Medulla oblongata (tissue), 1 donor: ENCODE results near the gene CDADC1.

ENCODE experiments used
- DNase-seq: peaks from one replicate; pipeline ENCODE4 v3.0.0-alpha.2; 2015; ENCODE audit errors: extremely low spot score

CDADC1 gene

DNA sequence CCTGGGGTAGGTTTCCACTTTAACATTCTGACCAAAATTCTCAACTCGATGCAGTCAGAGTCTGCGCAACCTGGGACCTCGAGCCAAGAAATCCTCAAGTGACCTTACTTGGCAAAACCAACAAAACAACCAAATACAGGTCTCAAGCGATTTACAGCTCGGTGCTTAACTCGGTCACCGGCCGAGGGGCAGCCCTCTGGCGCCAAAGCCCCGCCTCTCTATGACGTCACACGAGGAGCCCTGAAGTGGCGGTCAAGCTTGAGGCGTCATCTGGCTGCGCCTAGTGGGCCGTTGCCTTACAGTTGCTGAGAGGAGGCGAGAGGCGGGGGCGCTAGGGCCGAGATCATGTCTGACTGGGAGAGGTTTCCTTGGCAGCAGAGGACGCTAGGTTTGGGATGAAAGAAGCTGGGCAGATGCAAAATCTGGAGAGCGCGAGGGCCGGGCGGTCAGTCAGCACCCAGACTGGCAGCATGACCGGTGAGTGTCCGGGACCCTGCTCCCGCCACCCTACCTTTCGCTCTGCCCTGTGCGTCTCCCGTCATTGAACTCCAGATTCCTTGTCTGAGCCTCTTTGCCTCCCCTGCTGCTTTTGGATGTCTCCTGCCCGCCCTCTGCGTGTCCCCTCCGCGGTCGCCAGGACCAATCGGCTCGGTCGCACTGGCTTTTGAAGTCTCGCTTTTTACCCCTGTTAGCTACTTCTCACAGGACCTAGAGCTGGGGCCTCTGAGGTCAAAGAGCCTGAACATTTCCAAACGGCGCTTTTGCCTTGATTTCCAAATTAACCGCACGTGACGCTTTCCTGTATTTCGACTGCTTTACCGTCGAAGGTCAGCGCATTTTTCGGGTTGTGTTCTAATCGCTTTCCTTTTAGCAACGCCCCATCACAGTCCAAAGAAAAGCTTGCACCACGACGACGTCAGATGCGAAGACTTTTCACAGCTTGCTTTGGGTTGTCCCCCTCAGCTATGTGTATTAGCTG is at the start of gene CDADC1:
CDADC1 (plus strand) TSS at position 283 of the 979 bp plus-strand sequence; CDS start at position 396, 113 bp downstream.
- peak; percentile 98 for DNase-seq

- no peak for DNase-seq
These were observed 41.1 kb upstream of the CDADC1 start for GRCh38 chr13:49206641-49207040.

DNA sequence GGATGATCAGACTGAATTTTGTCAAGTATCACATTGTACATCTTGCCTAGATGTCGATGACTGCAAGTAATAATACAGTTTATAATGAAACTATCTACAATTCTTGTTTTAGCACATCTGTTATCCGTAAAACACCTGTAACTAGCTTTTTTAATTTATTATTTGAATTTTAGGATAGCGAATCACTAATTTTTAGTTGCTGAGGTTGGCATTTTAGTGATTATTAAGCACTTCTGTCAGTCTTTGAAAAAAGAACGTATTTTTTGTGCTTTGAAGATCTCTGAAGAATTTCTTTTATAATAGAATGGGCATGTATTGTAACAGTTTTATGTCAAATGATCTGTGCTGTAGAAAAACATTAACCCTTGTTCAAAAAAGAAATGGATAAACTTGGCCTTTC is 39.1 kb upstream of the CDADC1 start:
- DNase-seq = no peak

DNA sequence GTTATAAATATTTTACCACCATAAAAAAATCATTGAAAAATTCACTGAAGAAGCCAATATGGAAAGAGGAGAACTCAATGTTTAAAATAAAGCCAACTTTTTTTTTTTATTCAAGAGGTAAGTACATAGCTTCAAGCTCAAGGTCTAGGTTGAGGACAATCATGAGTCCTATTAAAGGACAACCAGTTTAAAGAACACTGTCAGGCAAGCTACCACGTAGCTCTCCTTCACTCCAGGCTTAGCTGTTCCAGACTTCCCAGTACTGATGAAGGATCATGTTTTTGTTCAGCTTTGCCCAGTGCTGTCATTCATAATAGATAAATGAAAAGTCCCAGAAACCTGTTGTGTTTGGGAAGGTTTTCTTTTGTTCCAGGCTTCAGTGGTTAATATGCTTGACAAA is 37.6 kb upstream of the CDADC1 start:
- no peak for DNase-seq

DNA sequence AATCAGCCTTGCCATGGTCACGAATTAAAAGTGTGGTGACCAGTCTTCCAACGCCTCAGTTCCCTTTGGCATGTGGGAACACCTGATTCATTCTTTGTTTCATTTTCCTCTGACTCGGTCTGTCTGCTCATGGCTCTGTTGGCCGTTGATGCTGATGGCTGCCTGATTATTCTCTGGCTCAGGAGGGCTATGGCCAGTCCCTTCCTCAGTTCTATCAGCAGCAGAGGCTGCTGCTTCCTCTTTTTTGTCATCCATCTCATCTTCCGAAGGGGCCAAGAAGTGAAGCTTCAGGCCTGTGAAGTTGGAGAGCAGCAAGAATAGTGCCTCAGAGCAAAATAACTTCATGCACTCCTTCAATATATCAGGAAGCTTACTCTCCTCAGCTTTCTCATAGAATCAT is 37.1 kb upstream of the CDADC1 start:
- DNase-seq = no peak

DNA sequence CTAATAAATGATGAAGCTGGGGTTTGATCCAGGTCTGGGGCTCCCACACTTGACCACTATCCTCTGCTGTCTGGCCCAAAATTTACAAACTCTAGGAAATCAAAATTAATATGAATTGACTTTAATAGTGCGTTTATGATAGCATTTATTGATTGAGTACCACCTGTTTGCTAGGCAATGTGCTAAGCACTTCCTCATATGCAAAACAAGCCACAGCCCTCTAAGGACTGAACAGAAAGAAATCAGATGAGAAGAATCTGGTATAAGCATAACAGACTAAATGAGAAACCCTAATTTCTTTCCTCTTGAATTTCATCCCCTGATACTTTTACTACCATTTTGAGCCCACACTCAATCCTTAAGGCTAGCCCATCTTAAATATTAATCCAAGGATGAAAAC is 34.2 kb upstream of the CDADC1 start:
- DNase-seq = no peak

GRCh38 chr13:49213997-49214916 is 33.5 kb upstream of the CDADC1 start:
- no peak for DNase-seq

GRCh38 chr13:49214917-49215376 is 32.8 kb upstream of the CDADC1 start:
- peak; percentile 13 for DNase-seq

DNA sequence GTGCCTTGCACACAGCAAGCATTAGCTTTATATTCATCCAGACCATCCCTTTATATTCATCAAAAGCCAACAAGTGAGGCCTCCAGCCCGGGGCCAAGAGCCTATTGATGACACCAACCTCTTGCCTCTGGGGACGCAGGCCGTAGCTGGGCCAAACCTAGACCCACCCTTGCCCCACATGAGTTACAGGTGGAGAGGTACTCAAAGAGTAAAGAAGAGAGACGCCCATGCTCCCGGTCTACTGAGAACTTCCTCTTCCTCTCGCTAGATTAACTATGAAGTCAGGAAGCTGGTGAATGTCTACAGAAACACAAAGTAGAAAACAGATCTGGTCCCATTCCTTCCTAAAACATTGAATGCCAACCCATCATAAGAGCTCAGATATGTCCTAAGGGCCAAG is 31.4 kb upstream of the CDADC1 start:
- no peak for DNase-seq

GRCh38 chr13:49217962-49218492 is 29.7 kb upstream of the CDADC1 start:
- DNase-seq = no peak

- DNase-seq = no peak
These were observed 29.2 kb upstream of the CDADC1 start for GRCh38 chr13:49218493-49219051.

GRCh38 chr13:49219647-49220035 is 28.1 kb upstream of the CDADC1 start:
- DNase-seq = no peak

GRCh38 chr13:49220036-49220855 is 27.5 kb upstream of the CDADC1 start, which contains the start of gene MLNR:
TSS of gene MLNR (plus strand) at chr13:49220338. CDS start at chr13:49220338, 0 bp downstream.
- DNase-seq = no peak

GRCh38 chr13:49220856-49221589 is 26.7 kb upstream of the CDADC1 start:
- DNase-seq = no peak

DNA sequence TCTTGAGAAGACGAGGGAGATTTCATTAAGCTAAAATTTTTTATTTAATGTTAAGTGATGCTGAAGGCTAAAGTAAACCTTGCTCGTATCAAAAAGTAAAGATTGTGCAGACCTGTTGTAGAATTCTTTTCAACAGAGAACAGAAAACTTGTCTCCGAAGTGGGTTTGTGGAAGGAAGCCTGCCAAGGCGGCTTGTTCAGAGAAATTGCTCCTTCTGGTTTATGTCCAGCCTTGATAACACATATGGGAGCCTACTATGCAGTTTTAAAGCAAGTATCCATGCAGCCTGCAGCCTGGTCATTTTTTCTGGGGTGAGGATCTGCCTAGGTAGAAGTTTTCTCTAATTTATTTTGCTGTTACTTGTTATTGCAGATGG is 26.1 kb upstream of the CDADC1 start:
- no peak for DNase-seq

DNA sequence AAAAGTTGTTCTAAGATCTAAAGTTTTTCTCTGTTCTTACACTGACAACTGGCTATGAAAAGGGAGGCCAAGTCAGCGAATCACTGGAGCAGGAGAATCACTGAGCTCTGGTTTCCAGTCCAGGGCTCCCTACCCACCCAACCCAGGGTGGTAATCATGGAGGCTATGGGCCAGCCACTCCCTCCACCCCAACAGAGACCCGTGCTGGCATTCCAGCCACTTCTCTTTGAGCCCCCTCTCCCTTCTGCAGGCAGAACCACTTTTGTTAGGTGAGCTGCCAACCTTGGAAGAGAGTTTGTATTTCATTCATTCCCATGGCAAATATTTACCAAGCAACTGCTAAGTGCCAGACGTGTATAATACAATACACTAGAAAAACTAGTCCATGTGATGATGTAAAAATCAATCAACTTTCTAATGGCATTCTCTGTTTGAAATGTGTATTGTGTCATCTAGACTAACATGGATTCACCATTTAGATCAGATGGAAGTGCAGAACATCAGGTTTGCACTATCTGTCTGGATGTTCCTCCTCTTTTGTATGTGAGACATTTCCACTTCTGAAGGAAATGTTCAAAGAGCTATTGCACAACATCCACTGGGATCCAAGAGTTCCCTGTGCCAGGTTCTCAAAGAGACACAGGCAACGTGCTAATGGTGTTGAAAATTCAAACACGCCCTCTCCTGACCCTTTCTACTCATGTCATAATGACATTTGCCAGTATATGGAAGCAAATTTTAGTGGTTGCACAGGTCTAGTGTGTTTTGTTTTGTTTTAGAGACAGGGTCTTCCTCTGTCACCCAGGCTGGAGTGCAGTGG is 22.3 kb upstream of the CDADC1 start:
- no peak for DNase-seq

GRCh38 chr13:49226613-49227012 is 21.1 kb upstream of the CDADC1 start:
- no peak for DNase-seq

GRCh38 chr13:49234741-49235140 is 13.0 kb upstream of the CDADC1 start:
- DNase-seq = no peak

- no peak for DNase-seq
These were observed 11.8 kb upstream of the CDADC1 start for GRCh38 chr13:49235856-49236431.
